DMS153 treated with DMSO at 0.1 percent for 48 hours (cell line): Measurements from ENCODE around the gene VSIG10.
"Not testable (repeated sequence)": the region's sequence is repeated elsewhere in the genome, so short reads cannot be mapped to it uniquely, and the experiment has no call there.

ENCODE experiments used
- DNase-seq: peaks from one replicate; lab custom pipeline; 2025; ENCODE audit not compliant: unreplicated experiment; lab: John Stamatoyannopoulos, UW

Gene VSIG10, protein sequence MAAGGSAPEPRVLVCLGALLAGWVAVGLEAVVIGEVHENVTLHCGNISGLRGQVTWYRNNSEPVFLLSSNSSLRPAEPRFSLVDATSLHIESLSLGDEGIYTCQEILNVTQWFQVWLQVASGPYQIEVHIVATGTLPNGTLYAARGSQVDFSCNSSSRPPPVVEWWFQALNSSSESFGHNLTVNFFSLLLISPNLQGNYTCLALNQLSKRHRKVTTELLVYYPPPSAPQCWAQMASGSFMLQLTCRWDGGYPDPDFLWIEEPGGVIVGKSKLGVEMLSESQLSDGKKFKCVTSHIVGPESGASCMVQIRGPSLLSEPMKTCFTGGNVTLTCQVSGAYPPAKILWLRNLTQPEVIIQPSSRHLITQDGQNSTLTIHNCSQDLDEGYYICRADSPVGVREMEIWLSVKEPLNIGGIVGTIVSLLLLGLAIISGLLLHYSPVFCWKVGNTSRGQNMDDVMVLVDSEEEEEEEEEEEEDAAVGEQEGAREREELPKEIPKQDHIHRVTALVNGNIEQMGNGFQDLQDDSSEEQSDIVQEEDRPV

GRCh38 chr12:118103601-118104382 lies at the start of gene VSIG10:
TSS of gene VSIG10 (minus strand) at chr12:118104011. CDS start at chr12:118103671, 340 bp downstream.
- peak; percentile 82 for DNase-seq

GRCh38 chr12:118151755-118152154 lies 47.9 kb upstream of the VSIG10 start:
- no peak for DNase-seq

DNA sequence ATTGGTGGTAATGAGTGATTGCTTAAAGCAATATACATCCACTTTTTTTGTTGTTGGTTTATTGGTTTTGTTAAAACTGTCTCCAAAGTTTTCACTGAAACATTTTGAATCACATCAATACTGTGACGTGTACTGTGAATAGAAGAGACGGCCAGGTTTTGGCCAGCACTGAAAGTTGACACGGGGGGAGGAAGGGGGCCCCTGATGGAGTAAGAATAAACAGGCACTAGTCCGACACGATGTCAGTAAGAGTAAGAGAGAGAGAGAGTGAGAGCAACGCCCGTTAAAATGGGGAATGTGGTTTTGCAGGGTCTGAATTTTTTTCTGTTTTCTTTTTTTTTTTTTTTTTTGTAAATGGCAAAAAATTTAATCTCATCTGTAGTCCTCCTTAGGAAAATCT lies 46.8 kb upstream of the VSIG10 start:
- no peak for DNase-seq

DNA sequence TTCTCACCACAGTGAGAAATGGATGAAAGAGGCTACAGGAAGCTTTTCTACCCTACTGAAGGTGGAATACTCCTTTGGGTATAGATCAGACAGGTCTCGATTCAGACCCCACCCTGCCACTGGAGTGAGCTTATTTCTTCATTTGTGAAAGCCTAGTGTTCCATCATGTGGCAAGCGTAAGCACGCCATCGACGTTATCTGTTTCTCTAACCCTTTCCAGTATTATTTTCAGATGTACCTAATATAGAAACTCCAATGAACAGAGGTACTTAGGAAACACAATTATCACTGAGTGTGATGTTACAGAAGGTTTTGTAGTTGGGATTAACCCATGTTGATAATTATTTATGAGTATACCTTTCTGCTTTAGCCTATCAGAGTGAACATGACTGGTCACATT lies 44.5 kb upstream of the VSIG10 start:
- DNase-seq, result no peak

- no peak for DNase-seq
Observed at GRCh38 chr12:118145798-118146156, 42.0 kb upstream of the VSIG10 start.

DNA sequence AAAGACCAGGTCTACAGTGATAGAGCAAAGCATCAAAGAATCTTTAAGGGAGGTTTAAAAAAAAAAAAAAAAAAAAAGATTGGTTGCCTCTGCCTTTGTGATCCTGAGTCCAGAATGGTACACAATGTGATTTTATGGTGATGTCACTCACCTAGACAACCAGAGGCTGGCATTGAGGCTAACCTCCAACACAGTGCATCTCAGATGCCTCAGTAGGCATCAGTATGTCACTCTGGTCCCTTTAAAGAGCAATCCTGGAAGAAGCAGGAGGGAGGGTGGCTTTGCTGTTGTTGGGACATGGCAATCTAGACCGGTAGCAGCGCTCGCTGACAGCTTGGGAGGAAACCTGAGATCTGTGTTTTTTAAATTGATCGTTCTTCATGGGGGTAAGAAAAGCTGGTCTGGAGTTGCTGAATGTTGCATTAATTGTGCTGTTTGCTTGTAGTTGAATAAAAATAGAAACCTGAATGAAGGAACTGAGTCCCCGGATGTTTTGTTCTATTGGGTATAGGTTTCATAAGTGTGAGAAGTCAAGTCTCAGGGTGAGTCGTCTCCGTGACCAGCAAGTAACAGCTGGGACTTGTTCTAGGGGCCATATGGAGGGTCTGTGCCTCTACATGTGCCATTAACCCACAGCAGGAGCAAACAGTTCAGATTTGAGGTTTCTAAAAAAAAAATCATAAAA lies 41.4 kb upstream of the VSIG10 start:
- no peak for DNase-seq

DNA sequence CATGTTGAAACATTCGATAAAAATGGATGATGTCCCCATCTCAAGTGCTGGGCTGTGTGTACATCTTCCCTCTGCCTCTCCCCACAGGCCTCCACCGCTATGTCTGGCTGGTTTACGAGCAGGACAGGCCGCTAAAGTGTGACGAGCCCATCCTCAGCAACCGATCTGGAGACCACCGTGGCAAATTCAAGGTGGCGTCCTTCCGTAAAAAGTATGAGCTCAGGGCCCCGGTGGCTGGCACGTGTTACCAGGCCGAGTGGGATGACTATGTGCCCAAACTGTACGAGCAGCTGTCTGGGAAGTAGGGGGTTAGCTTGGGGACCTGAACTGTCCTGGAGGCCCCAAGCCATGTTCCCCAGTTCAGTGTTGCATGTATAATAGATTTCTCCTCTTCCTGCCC lies 40.7 kb upstream of the VSIG10 start:
- no peak for DNase-seq

DNA sequence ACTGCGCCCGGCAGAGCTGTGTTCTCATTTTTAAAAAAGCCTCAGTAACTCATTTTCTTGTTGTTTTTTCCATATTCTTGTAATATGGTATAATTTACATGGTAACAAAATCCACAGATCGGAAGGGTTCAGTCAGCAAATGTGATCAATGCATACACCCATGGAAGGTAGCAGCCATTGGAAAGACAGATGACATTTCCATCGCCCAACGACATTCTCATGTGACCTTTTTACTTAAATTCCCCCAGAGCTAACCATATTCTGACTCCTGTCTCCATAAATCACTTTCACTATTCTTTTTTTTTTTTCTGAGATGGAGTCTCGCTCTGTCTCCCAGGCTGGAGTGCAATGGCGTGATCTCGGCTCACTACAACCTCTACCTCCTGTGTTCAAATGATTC lies 37.0 kb upstream of the VSIG10 start:
- DNase-seq, result no peak

DNA sequence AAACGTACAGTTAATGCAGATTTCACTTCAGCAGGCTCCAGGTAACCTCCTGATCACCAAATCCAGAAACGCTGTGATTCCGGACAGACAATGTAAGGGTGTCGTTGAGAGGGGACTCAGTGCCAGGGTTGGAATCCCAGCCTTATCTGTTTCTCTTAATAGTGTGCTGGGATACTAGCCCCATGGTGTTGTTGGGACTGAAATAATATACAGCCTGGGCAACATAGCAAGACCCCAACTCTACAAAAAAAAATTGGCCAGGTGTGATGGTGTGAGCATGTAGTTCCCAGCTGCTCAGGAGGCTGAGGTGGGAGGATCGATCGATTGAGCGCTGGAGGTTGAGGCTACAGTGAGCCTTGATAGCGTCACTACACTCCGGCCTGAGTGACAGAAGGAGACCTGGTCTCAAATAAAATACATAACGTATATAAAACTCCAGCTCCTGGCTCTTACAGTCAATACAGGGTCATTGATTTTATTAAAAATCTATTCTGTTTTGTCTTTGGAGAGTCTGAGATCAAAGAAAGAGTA lies 33.4 kb upstream of the VSIG10 start:
- DNase-seq, result no peak

DNA sequence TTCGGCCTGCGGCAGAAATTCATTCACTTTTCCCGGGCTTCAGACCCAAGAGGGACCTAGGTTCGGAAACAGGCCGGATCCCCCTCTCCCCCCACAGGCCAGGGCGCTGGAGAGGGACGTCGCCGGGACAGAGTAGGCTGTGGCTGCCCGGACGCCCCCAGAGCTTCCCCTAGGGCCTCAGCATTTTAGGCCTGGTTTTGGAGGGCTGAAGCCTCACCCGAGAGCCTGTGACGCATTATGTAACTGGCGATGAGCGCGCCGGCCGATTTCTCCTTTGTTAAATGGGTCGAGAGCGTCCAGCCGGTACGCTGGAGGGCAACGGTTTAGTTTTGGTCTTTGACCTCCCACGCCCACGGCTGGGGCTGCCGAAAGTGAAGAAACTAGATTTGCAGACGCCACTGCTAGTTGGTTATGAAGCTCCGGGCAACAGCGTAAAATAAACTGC lies 32.8 kb upstream of the VSIG10 start:
- DNase-seq, result no peak

GRCh38 chr12:118135788-118136558 lies 32.2 kb upstream of the VSIG10 start, which contains the start of gene PEBP1:
TSS of gene PEBP1 (plus strand) at chr12:118136124. CDS start at chr12:118136210, 86 bp downstream.
- DNase-seq, result peak; percentile 80

GRCh38 chr12:118129436-118129835 lies 25.6 kb upstream of the VSIG10 start:
- not testable (repeated sequence) for DNase-seq

- no peak for DNase-seq
Observed at GRCh38 chr12:118127867-118128266, 24.1 kb upstream of the VSIG10 start.

- no peak for DNase-seq
Observed at GRCh38 chr12:118126119-118126757, 22.4 kb upstream of the VSIG10 start.

- no peak for DNase-seq
Observed at GRCh38 chr12:118125743-118126118, 21.9 kb upstream of the VSIG10 start.

DNA sequence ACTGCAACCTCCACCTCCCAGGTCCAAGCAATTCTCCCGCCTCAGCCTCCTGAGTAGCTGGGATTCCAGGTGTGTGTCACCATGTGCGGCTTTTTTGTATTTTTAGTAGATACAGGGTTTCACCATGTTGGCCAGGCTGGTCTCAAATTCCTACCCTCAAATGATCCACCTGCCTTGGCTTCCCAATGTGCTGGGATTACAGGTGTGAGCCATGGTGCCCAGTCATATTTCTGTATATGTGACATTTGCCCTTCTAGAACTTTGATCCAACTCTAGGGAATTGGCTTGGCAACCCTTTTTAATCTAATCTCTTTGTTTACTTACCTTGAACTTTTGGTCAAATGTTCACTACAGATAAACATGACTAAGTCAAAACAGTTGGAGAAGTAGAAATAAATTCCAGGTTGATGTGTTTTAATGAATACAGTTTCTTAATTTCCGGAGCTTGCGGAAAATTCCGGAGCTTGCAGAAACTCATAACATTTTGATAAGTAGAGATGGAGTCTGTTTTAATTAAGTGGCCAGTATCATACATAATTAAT lies 20.6 kb upstream of the VSIG10 start:
- no peak for DNase-seq

DNA sequence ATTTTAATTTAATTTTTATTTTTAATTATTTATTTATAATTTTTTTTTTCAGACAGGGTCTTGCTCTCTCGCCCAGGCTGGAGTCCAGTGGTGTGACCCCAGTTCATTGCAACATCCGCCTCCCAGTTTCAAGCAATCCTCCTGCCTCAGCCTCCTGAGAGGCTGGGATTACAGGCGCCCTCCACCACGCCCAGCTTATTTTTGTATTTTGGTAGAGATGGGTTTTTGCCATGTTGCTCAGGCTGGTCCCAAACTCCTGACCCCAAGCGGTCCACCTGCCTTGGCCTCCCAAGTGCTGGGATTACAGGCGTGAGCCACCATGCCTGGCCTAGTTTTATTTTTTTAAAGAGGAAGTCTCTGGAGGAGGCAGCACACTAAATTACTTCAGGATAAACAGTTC lies 18.5 kb upstream of the VSIG10 start:
- no peak for DNase-seq

DNA sequence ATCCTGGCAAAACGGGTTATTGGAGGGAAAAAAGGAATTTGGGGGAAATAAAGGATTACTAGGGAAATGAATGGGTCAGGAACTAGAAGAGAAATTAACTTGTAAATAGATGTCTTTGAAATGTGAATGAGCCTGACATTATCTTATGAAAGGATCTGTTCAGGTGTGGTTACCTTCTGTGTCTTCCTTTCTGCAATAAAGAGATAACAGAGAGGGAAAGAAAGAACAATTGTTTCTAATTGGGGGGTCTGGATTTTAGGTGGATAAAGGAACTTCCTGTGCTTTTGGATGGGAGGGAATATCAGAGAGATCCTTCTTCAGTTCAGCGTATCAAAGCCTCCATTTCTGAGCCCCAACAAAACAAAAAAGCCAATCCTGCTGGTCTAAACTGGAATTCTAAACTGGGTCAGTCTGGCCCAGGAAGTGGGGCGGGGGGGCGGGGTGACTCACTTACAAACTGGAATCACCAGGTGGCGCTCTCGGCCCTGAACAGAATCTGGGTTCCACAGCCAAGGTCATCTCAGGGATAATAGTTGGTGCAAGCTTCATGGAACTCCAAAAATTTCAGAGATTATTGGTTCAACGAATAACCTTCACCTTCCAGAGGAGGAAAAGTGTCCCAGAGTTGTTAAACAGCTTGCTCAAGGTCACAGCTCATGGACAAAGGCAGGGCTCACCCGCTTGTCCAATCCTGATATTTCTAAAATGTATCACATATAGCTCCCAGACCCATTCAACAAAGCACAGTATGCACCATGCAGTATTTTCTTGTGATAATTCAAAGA lies 17.0 kb upstream of the VSIG10 start:
- DNase-seq, result peak; percentile 53

GRCh38 chr12:118119449-118119879 lies 15.7 kb upstream of the VSIG10 start:
- no peak for DNase-seq
